Activated B cell treated with CpG ODN at 0.5 μM for 24 hours (primary cell): ENCODE data around the gene ABHD16B. TPM values are rescaled to one million over a fixed set of nuclear protein-coding genes. Genes with fewer than 3 reads are reported as not detected.

Experiments used
- ATAC-seq: fragments of 200-7000 bp; cut with Tn5 transposase; one replicate; pipeline ENCODE4 v1.10.0; 2021; ENCODE audit warnings: low read depth, mild to moderate bottlenecking, moderate library complexity
- CTCF ChIA-PET: fragments of 350-600 bp; sonication (Branson Sonifier 250); formaldehyde crosslinking; loops from one replicate; lab custom pipeline; 2021; ENCODE audit warnings: antibody characterized with exemption; lab: Charles Lee
- POLR2A ChIA-PET: fragments of 350-600 bp; sonication (Branson Sonifier 250); formaldehyde crosslinking; loops from one replicate; lab custom pipeline; 2021; ENCODE audit warnings: antibody characterized with exemption; lab: Charles Lee
- DNase-seq: peaks from one replicate; pipeline ENCODE4 v3.0.0; 2022
- H3K27ac Mint-ChIP-seq: one replicate; pipeline ENCODE4 v1.8.0; 2020; ENCODE audit warnings: mixed read lengths
- H3K27me3 Mint-ChIP-seq: one replicate; pipeline ENCODE4 v1.8.0; 2021; ENCODE audit warnings: mixed read lengths
- H3K36me3 Mint-ChIP-seq: one replicate; pipeline ENCODE4 v1.8.0; 2021; ENCODE audit warnings: low read depth, mixed read lengths
- H3K4me1 Mint-ChIP-seq: one replicate; pipeline ENCODE4 v1.8.0; 2021; ENCODE audit warnings: mixed read lengths
- H3K4me3 Mint-ChIP-seq: one replicate; pipeline ENCODE4 v1.8.0; 2020; ENCODE audit warnings: mild to moderate bottlenecking, mixed read lengths
- H3K9me3 Mint-ChIP-seq: one replicate; pipeline ENCODE4 v1.8.0; 2020; ENCODE audit warnings: mixed read lengths
- CTCF ChIP-seq: fragments of 200-600 bp; IDR thresholded peaks from one replicate; pipeline ENCODE4 v1.8.0; 2022; ENCODE audit warnings: antibody characterized with exemption, mild to moderate bottlenecking
- intact Hi-C: fragments of 100-400 bp; cut with micrococcal nuclease; formaldehyde crosslinking; loops from one replicate; pipeline ENCODE4 v1.15.1; 2024
- total RNA-seq: library from RNA; stranded (reverse); gene quantifications from 2 replicates; pipeline ENCODE4 v1.2.3, GENCODE V29; 2022

The ABHD16B gene
- total RNA-seq, 1 donor from 2014 or later = not detected

GRCh38 chr20:63882257-63883200, 21.2 kb downstream of the ABHD16B start:
- Mint-ChIP-seq H3K4me1 (no peaks in the 10 kb centered on the region), H3K27ac (no peak overlapping the region), H3K4me3 (no peak overlapping the region), H3K36me3 (peaks cover 58% of the 10 kb centered on the region), H3K27me3 (no peaks in the 10 kb centered on the region), H3K9me3 (no peaks in the 10 kb centered on the region)
- POLR2A ChIA-PET = interaction anchor here (0.6 kb wide), 1 partner anchor 13 kb away, joined by 3 read pairs; no protein-coding TSS in a partner anchor
- DNase-seq (no peak), ATAC-seq (no peak)
- intact Hi-C loops = no loop called here
- CTCF ChIA-PET = interaction anchor here (1.5 kb wide), 1 partner anchor 96 kb away, joined by 6 read pairs; no protein-coding TSS in a partner anchor
- no peak for TF ChIP-seq CTCF

- no peaks in the 10 kb centered on the region for H3K9me3 Mint-ChIP-seq
- no peak for TF ChIP-seq CTCF
Measured at GRCh38 chr20:63883201-63883593, 21.9 kb downstream of the ABHD16B start.

GRCh38 chr20:63884506-63885263, 23.4 kb downstream of the ABHD16B start:
- no peak overlapping the region for H3K27ac Mint-ChIP-seq
- POLR2A ChIA-PET = no interaction called here
- DNase-seq (no peak), ATAC-seq (no peak)
- H3K4me1 Mint-ChIP-seq = no peaks in the 10 kb centered on the region
- no peaks in the 10 kb centered on the region for H3K9me3 Mint-ChIP-seq
- intact Hi-C loops = no loop called here
- no peak for TF ChIP-seq CTCF
- peaks cover 65% of the 10 kb centered on the region for H3K36me3 Mint-ChIP-seq
- CTCF ChIA-PET = interaction anchor here (1.1 kb wide), 1 partner anchor 89 kb away, joined by 3 read pairs; no protein-coding TSS in a partner anchor
- no peak overlapping the region for H3K4me3 Mint-ChIP-seq
- no peaks in the 10 kb centered on the region for H3K27me3 Mint-ChIP-seq

More at GRCh38 chr20:63883201-63883593, 21.9 kb downstream of the ABHD16B start:
- no peak overlapping the region for H3K27ac Mint-ChIP-seq
- H3K4me1 Mint-ChIP-seq = no peaks in the 10 kb centered on the region
- peaks cover 58% of the 10 kb centered on the region for H3K36me3 Mint-ChIP-seq
- CTCF ChIA-PET = no interaction called here
- no peaks in the 10 kb centered on the region for H3K27me3 Mint-ChIP-seq
- DNase-seq = no peak
- intact Hi-C loops = no loop called here
- ATAC-seq = no peak
- POLR2A ChIA-PET = no interaction called here
- H3K4me3 Mint-ChIP-seq = no peak overlapping the region

- no peak for ATAC-seq
- CTCF ChIA-PET = interaction anchor here (1.1 kb wide), 1 partner anchor 89 kb away, joined by 3 read pairs; no protein-coding TSS in a partner anchor
- intact Hi-C loops = no loop called here
Measured at GRCh38 chr20:63885264-63886053, 24.2 kb downstream of the ABHD16B start.

More at GRCh38 chr20:63885264-63886053, 24.2 kb downstream of the ABHD16B start:
- no peak for DNase-seq
- H3K4me3 Mint-ChIP-seq = no peak overlapping the region
- H3K36me3 Mint-ChIP-seq = peaks cover 69% of the 10 kb centered on the region
- H3K27me3 Mint-ChIP-seq = no peaks in the 10 kb centered on the region
- no peak for TF ChIP-seq CTCF
- POLR2A ChIA-PET = no interaction called here
- no peak overlapping the region for H3K27ac Mint-ChIP-seq
- no peaks in the 10 kb centered on the region for H3K4me1 Mint-ChIP-seq
- H3K9me3 Mint-ChIP-seq = no peaks in the 10 kb centered on the region
